GM21717 (cell line): ENCODE data around the gene GPR176.
"Not testable (repeated sequence)": the region's sequence is repeated elsewhere in the genome, so short reads cannot be mapped to it uniquely, and the experiment has no call there.

ENCODE experiments used
- ATAC-seq: cut with Tn5 transposase; IDR thresholded peaks from one replicate; pipeline ENCODE4 v1.9.1; 2021; ENCODE audit warnings: mild to moderate bottlenecking, moderate library complexity; ENCODE audit not compliant: unreplicated experiment

The GPR176 gene

DNA sequence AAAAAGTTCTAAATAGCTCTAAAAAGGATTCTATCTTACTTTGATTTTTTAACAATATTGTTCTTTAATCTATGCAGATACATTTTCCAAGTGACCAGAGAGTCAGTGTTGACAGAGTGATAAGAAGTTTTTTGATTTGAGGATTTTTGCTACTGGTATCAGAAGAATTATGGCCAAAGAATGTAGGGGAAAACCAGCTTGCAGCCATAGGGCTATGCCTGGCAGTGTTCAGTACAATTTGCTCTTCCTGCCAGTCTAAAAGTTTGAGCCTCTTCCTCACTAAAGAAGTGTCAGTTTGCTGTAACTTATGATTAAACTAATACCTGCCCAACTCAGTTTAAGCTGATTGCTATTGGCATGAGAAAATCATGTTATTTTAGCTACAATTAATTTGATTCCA is 102.2 kb downstream of the GPR176 start:
- ATAC-seq = no peak

DNA sequence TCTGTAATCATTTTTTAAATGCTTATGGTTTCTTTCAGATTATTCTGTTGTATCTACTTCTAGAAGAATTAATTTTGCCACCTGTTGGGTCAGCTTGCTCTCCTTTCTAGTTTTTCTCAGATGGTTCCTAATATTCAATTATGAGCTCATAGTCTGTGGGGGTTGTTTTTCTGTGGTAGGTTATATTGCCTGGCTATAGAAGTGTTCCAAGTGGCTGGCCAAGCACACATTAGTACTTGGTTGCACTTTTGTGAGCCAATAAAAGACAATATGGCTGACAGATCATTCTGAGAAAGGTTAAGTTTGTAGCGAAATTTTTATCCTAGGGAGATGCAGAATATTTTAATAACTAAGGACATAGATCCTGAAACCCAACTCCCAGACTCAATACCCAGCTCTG is 105.6 kb downstream of the GPR176 start:
- ATAC-seq = no peak

DNA sequence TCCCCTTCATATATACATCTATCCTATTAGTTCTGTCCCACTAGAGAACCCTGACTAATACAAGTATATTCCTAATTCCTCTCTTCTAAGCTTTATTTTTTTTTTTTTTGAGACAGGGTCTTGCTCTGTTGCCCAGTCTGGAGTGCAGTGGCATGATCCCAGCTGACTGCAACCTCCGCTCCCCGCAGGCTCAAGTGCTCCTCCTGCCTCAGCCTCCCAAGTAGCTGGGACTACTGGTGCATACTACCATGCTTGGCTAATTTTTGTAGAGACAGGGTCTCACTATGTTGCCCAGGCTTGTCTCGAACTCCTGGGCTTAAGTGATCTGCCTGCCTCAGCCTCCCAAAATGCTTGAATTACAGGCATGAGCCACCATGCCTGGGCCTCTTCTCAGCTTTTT is 107.4 kb downstream of the GPR176 start:
- not testable (repeated sequence) for ATAC-seq

DNA sequence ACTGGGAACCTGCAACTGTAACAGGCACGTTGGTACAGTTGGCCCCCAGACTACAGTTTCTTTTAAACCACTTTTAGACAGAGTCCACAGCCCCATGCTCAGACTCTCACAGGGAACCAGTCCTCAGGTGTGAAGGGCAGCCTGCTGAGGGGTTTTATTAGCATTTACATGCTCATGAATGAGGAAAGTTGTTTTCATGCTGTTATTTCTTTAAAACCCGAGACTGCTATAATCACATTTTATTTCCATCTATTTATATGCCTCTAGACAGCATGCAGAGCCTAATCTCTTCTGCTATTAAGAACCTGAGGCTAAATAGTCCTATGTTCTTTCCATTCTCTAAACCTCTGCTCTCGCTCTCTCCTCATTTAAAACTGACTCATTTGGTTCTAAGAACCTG is 111.2 kb downstream of the GPR176 start:
- no peak for ATAC-seq

DNA sequence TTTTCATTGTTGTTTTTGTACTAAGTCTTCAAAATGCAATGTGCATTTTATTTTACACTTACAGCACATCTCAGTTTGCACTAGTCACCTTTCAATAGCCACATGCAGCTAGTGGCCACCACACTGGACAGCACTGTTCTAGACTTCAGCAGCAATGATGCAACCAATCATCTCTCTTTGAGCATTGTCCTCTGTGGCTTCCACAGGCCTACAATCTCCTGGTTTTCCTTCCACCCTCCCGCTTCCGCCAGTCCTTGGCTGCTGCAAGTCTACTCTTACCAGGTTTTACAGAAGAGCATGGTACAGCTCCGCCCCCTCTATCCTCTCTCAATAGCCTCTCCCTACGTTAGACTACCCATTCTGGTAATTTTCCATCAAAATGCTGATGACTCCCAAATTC is 112.3 kb downstream of the GPR176 start:
- ATAC-seq = no peak

DNA sequence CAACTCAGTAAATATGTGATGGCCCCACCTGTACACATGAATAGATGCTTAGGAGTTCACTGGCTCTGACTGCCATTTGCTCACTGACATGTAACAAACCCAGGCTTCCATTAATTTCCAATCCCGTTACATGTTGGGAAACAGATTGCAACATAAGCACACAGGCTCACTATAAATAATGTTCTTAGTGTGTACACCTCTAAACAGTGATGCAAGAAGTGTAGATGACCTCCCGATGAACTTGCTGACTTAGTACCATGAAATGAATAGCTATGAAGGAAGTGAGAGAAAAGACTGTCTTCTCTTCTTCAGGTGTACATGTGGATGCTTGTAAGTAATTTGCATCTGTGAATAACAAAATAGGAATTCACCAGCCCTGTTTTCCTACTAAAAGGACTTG is 116.0 kb downstream of the GPR176 start:
- ATAC-seq = no peak

DNA sequence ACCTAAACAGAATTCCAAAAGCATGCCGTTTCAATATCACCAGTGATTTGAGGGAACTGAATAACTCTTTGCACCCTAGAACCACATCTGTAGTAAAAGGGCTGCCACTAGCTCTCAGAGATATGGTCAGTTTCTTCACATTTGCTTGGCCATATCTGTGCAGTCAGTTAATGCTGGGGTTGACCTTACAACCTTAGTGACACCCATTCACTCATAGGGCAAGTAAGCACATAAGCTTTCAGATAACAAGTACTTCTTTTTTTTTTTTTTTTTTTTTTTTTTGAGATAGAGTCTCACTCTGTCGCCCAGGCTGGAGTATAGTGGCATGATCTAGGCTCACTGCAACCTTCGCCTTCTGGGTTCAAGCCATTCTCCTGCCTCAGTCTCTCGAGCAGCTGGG is 117.0 kb downstream of the GPR176 start:
- no peak for ATAC-seq

DNA sequence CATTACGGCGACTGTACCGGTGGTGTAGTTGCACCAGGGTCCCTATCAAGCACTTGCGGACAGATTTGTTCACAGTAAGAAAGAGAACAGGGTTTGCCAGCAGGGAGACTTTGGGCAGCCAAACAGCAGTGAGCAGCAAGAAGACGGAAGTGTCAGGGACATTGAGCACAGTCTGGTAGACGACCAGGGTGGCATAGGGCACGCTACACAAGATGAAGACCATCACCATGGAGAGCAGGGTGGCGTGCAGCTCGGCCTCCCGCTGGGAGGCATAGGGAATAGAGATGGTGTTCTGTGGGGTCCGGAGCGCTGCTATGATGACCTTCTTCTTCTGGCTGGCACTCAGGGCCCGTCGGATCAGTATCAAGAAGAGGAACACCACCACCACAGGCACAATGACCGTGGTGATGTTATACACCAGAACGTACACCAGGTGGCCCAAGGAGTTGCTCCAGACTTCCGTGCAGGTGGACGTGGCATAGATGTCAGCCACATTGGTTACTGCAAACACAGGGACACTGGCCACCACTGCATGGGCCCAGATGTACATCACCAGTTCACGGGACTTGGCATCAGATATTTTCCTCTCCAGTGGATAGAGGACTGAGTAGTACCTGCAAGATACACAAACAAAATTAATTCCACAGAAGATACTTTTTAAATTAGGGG is 118.3 kb downstream of the GPR176 start:
- ATAC-seq = peak; percentile 51

DNA sequence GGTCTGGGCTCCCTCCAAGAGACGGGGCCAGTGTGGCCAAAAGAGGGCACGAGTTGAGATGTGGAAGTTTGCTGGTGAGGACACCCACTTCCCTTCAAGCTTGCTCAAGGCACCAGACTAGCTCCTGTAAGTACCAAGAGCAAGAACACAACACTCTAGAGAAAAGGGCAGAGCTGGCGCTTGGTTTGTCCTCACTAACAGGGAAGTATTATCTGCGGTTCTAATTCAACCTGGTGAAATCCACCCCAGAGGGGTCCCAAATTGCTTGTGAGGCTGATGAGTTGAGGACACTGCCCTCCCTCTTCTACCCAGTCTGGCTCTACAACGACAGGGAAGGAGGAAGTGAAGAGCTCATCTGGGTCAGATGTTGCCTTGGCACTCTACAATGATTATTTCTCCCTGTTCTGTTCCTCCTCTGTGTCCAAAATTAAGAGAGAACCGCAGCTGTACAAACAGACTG is 120.5 kb downstream of the GPR176 start:
- ATAC-seq = no peak

DNA sequence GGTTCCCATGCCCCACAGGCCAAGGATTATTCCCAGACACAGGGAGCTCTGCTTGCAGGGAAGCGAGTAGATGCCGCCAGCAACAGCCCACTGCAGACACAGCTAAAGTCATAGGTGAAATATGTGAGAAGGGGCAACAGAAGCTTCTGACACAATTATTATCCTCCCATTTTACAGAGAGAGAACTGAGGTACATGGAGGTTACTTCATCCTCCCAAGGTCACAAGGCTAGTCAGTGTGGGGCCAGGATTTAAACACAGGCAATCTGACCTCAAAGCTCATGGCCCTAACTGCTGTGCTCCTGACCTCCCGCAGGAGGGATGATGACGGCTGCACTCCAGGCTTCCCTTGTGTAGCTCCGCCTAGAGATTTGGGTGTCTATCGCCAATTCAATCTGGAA is 121.7 kb downstream of the GPR176 start:
- no peak for ATAC-seq

DNA sequence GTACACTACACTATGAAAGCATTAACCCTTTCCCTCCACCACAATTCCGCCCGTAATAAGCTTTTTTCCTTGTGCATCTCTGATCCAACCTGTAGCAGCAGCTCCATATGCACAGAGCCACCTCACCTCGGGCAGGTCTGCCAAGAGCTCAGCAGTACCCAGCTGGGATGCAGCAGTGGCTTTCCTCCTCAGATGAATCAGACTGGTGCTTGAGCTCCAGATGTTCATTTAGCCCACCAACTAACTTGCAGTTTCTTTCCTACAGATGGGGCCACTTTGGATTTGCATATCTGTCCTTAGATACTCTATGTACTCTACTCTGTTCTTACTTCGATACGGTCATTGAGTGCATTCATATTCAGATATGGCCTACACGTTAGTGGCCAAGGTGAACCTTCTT is 122.7 kb downstream of the GPR176 start:
- ATAC-seq = no peak

DNA sequence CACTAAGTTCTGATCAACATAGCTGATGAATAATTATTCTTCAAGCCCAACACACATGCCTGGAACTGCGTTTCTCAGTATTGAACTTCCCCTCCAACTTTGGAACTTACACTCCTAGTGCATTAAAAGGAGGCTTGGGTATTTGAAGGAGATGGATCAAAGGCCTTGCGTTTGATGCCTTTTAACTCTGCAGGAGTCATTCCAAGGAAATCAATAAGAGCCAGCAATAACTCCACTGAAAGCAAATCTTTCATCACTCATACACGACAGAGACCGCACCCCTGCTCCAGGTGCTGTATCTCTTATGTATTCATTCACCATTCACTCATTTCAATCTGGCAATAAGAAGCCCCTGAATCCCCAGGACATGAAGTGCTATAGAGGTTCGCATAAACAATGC is 123.5 kb downstream of the GPR176 start:
- no peak for ATAC-seq

DNA sequence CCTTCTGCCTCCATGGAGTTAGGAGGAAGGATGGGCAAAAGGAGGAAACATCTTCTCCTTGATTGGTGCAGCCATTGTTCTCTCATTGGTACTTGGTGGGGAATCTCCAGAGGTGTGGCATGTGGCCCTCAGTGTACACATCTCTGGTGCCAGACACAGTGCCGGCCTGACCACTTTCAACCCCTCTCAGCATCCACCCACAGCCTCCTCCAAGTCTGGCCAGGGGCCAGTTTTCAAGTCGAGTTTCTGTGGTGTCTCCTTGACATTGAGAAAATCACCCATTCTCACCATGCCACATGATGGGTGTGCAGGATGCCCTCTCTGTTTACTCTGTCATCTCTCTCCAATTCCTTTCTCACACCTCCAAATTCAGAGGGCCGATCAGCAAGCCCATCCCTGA is 124.6 kb downstream of the GPR176 start:
- no peak for ATAC-seq

DNA sequence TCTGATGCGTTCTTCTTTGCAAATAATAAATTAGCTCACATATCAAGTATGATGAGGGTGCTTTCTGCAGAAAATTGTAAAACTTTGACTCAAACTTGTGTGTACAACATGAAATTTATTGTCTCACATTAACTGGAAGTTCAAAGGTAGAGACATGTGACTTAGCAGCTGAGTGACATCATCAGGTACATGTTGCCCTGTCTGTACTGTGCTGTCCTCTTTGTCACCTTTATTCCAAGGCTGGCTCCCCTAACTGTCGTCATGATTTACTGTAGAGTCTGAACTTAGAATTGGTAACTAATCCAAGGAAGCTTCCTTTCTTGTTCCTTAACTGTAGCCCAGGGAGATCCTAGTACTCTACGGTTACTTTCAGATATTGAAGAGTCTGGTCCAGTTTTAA is 125.1 kb downstream of the GPR176 start:
- ATAC-seq = no peak

DNA sequence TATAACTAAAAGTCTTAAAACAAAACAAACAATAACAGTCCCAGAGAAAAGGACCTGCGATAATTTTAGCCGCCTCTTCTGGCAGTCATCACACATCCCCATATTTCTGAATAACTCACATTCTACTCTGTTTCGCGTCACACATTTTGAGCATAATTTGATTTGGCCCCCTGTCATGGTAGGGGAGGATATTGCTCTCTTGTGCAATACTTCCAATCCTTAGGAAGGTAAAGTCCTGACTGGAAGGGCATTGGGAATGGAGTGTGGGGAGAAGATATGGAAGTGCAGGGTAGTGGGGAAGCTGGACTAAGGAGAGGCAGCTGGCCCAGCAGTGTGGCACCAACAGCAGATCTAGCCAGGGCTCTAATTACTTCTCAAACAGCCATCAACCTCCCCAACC is 126.1 kb downstream of the GPR176 start:
- ATAC-seq = no peak

DNA sequence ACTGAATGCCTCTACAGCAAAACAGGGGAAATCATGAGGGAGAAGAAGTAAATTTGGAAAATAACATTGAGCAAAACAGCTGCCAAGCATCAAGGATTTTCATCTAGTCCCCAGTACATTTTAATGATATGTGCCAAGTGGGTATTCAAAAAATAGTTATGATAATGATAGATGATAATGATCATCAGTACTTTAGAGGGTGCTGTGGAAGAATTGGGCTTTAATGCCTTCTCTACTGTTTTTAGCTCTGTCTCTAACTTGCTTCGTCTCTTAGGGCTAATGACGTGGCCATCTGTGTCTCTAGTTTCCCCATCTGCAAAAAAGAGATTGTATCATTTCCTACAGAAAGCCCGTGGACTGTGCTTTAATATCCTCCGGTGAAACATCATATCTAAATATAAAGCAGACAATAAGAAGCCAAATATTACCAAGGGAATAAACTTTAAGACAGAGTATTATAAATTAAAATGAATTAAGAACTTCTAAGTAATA is 127.2 kb downstream of the GPR176 start:
- no peak for ATAC-seq

DNA sequence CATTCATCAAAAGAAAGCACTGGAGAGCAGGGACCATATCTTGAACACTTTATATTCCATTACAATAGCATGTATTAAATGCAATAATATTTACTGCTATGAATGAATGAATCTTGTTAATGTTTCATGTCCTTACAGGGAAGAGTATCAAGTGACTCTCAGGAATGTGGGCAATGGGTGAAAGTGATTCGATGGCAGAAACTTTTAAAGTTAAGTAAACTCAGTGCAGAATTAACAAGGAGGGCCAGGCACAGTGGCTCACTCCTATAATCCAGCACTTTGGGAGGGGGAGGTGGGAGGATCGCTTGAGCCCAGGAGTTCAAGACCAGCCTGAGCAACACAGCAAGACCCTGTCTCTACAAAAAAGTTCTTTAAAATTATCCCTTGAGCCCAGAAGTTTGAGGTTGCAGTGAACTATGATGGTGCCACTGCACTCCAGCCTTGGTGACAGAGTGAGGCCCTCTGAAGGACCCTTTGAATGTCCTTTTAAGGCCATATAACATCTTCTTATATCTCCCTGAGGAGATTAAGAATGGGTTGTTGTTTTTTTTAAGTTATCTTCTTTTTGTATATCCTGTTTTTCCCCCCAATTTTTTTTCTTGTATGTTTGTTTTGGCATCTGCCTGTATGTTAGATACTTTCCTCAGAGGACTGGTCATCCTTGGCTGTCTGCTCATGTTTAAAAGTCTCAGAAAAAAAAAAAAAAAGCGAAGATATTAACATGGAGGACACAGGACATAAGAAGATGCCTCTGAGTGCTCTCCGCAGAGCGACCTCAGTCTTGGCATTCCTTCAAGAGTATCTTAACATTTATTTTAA is 127.8 kb downstream of the GPR176 start:
- ATAC-seq = no peak

DNA sequence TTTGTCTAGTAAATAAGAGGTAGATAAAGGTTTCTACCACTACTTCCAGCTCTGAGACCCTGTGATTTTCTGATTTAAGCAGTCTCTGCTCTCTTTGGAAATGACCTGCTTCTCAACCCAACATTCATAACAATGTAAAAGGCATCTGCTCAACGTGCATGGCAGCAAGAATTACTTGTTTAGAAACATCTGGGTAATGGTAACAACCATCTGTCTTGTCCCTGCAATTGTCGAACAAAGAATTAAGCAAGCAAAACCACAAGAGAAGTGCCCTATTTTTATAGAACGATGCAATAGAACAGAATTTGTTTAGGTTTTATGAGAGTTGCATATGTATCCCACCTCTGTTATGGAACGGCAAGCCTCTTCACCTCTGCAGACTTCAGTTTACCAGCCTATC is 130.3 kb downstream of the GPR176 start:
- ATAC-seq = no peak

DNA sequence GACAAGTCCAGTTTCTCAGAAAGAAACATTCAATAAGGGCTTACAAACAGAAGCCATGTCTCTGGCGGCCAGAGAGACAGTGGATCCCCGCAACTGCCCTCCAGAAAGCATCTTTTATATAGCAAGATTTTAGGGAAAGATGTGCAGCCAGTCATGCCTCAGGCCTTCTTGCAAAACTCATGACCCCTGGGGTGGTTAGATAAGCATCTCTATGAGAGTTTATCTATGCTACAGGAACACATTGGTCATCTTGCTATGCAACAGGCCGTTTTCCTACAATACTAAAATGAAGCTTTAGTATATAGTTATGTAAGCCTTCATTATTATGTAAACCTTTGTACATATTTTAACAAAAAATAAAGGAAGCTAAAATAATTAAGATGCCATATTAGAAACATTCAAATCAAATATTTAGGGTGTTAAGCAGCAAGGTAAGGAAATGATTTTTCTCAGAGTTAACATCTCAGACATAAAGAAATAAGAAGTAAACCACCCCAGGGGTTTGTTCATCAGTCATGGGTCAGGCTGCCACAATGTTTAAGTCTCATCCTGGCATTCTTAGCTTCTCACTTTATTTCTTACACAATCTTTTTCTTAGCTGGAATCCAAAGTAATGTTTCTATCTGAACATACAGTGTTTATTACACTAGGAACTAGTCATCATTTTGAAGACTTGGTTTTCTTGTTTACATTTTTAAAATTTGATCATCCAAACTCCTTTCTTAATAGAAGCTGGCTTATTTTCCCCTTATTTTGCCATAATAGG is 131.1 kb downstream of the GPR176 start:
- ATAC-seq = no peak

DNA sequence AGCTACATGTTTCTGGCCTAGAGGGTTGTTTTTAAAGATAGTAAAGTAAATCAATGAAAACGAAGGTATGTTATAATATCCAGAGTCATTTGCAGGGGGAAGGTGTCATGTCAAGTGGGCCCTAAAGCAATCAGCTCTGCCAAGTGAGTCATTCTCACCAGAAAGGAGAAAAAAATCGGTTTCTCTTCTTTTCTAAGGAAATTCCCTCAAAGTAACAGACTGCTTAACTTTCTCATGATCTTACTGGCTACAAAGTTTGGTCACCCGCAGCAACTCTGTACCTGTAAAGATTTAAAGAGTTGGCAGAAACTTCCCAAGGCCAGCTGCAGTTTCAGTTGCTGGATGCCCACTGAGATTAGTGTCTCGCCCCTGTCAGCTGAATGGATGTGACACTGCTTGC is 132.0 kb downstream of the GPR176 start:
- no peak for ATAC-seq

DNA sequence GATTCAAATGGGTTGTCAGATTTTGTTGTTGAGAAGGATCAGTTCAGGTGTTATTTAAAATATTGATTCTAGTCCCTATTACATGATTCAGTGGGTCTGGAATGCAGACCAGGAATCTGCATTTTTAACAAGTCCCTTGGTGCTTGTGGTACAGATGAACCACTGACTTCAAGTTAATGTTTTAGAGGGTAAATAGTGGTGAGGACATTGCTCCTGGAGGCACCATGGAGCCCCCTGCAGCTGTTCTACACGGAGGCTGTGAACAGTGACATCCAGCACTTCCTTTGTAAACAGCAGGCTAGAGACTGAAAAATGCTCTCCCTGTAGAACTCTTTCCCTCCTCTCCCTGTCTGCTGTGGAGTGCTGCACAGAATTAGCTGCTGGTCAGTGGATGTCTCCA is 132.6 kb downstream of the GPR176 start:
- ATAC-seq = no peak
